GM19099 (cell line): ENCODE data around the gene SURF6.

Source experiments
- POLR2A ChIP-seq: IDR thresholded peaks from 3 replicates; pipeline ENCODE4 v1.6.1; 2011; ENCODE audit warnings: low read depth; ENCODE audit not compliant: insufficient read length; ENCODE audit errors: extremely low read depth

The SURF6 gene

DNA sequence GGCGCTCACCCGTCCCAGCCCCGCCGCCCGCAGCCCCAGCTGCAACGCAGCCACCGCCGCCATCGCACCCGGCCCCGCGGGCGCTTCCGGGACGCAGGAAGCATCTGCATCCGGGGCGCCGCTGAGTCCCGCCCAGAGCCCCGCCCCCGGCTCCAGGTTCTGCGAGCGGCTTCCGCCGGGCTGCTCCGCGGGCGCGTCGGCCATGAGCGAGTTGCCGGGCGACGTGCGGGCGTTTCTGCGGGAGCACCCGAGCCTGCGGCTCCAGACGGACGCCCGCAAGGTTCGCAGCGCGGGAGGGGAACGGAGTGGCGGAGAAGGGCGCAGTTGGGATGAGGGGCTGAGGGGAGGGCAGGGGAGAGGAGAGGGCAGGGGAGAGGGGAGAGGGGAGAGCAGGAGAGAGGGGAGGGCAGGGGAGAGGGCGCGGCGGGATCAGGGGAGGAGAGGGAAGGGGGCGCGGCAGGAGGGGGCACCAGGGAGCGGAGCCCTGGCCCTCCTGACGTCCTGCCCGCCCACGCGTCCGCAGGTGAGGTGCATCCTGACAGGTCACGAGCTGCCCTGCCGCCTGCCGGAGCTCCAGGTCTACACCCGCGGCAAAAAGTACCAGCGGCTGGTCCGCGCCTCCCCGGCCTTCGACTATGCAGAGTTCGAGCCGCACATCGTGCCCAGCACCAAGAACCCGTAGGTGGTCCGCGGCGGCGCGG is 20.6 kb upstream of the SURF6 start, which contains the start of the genes SURF1 and SURF2:
SURF1 (minus strand) TSS at position 97 of the 701 bp plus-strand sequence; CDS start at position 63, 34 bp downstream.
SURF2 (plus strand) TSS at position 160 of the 701 bp plus-strand sequence; CDS start at position 203, 43 bp downstream.
- TF ChIP-seq POLR2A = peak; percentile 90

DNA sequence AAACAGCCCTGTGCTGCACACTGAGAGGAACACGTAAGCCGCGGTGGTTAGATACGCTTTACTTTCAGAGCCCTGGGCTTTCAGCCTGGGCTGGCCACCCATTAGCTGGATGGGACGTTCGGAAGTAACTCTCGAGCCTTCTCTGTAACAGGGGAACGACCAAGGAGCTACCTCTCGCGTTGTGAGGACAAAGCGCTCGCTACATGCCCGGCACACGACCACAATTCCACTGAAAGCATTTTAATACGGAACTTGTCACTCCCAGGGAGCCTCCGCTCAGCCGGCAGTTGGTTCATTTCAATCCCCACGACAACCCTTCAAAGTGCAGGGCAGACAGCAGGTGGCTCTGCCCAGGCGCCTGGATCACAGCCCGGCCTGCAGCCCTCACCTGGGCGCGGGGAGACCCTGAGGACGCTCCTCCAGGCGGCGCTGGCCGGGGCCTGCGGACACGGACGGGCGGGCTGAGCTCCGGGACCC is 19.9 kb upstream of the SURF6 start:
- TF ChIP-seq POLR2A = no peak

DNA sequence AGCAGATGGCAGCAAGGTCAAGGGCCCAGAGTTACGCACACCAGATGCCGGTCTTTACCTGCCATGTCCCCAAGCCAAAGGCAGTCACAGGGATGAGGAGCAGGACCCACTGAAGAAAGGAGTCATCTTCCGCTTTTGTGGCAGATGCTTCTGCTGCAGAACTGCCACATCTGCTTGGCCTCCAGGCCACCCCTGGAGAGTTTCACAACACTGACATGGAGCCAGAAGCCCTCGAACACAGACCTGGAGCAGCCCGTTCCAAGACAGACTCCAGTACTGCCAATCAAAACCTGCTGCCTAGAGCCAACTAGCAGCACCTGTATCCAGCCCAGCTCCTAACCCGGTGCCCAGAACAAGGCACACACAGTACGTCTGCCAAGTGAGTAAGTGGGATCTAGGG is 18.8 kb upstream of the SURF6 start:
- no peak for TF ChIP-seq POLR2A

DNA sequence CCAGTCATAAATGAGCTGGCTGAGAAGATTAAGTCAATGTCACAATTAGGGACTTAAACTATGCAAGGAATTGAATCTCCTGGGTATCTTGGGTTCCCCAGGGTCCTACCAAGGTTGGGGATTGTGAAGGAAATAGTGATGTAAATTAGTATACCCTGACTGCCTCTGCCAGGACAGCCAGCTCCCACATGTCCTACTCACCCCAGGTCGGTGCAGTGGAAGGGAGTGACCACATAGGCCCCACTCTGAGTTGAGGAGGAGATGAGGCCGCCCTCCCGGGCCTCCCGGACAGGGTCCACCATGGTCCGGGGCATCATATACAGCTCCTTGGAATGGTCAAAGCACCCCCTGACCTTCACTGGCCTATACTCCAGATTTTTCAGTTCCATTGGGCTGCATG is 17.6 kb upstream of the SURF6 start:
- peak; percentile 39 for TF ChIP-seq POLR2A

DNA sequence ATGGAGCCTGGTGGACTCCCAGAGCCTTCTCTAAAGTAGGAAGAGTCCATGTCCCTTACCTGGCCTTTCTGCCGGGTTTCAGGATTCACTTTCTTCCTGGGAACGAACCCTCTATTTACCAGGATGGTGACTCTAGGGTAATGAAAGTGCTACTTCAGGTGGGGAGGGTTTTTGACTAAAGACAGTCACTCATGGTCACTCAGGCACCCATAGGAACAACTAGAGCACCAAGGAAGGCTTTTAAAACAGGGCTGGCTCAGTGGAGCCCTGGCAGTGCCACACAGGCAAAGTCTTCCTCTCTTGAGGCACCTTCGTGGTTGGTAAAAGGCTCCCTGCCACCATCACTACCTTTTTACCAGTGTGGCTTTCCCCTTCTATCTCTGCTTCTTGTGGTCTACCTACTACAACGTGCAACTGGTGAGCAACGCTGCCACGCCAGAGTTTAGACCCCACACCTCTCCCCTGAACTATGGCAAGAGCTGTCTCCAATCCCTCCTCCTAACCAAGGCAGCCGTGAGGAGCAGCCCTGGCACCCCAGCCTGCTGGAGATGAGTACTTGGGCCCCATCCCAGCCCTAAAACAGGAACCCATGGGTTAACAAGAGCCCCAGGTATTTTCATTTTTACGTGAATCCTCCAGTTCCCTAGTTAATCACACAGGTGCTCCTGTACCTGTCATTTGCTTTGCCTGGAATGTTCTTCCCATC is 16.8 kb upstream of the SURF6 start:
- TF ChIP-seq POLR2A = no peak

DNA sequence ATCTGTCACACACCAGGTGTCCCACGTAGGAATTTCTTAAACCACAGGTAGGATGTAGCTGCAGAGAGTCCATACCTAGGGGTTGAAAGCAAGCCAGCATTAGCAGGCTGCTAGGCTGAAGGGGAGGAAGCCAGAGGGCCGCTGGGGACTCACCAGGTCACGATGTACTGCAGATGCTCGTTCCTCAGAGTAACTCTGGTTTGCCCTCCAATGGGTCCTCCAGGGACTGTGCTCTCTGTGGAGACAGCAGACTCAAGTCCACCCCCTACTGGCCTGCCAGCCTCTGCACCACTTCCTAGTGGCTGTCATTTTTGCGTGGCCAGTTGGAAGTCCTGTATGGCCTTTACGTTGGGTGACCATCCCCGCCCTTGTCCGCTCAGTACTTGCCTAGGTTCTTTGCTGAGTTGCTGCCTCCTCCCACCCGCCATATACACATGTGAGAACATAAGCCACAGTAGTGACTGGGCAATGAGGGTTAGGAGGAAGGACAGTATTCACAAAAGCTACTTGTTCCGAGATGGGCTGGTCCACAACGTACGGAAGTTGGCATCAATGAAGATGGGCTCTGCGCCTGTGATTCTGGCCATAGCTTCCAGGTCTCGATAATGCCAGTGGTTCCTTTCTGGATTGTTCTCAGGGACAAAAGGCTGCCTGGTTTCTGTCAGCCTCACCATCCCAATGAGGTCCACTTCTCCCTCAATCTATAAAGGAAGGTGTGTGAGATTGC is 16.1 kb upstream of the SURF6 start:
- TF ChIP-seq POLR2A = peak; percentile 23

DNA sequence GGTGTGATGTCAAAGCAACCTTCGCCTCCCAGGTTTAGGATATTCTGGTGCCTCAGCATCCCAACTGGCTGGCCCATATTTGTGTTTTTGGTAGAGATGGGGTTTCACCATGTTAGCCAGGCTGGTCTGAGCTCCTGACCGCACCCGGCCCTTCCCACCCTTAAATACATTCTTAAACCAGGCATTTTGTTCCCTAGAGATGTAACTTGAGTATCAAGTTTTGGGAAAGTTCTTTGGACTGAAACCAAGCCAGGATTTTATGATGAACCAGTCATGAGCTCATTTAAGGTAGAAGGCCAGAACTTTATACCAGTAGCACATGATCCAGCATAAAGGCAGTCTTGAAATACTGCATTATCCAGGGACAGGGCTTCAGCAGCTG is 15.5 kb upstream of the SURF6 start:
- no peak for TF ChIP-seq POLR2A

DNA sequence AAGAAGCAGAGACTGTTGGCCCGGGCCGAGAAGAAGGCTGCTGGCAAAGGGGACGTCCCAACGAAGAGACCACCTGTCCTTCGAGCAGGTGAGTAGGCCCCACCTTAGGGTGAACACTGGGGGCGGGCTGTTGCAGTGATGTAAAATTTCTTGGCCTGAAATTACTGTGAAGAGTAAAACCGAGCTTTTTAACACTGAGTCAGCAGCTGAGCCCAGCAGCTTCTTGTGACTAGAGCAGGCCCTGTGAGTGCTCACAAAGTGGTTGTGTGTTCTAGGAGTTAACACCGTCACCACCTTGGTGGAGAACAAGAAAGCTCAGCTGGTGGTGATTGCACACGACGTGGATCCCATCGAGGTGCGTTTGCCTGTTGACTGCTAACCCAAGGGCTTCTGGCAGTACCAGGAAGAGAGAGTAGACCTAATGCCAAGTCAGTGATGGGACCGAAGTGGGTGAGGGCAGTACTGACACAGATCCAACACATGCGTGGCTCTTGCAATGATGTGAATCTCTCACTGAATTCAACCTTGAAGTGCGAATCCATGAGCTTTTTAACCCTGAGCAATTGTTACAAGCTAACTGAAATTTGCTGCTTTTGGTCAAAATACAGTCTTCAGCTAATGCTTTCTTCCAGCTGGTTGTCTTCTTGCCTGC is 14.1 kb upstream of the SURF6 start:
- peak; percentile 29 for TF ChIP-seq POLR2A

DNA sequence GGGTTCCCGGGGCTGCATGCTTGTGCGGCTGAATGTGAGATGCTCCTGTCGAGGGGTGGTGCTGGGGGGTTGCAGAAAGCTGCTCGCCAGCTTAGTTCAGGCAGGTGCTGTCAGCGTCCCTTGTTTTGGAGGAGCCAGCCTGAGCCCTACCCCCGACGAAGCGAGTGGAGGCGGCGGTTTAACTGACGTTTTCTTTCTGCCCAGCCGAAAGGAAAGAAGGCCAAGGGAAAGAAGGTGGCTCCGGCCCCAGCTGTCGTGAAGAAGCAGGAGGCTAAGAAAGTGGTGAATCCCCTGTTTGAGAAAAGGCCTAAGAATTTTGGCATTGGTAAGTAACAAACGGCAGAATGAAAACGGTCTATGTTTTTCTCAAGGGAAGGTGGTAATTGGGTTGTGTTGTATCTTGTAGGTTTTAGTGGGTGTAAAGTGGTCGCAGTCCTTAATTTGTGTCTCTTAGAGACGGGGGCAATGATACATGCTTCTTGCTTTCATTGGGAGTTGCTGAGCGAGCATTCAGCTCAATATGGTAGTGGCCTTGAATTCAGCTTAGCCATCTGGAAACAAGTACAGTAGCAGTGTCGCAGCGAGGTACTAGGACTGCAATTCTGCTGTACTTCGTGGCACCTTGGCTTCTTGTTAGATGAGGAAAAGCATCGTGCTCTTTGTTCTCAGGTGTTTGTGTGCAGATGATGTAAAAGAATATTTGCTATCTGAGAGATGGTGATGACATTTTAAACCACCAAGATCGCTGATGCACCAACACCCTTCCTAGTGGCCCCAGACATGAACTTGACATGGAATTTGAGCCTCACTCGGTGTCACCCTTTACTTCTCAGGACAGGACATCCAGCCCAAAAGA is 13.0 kb upstream of the SURF6 start:
- TF ChIP-seq POLR2A = no peak

DNA sequence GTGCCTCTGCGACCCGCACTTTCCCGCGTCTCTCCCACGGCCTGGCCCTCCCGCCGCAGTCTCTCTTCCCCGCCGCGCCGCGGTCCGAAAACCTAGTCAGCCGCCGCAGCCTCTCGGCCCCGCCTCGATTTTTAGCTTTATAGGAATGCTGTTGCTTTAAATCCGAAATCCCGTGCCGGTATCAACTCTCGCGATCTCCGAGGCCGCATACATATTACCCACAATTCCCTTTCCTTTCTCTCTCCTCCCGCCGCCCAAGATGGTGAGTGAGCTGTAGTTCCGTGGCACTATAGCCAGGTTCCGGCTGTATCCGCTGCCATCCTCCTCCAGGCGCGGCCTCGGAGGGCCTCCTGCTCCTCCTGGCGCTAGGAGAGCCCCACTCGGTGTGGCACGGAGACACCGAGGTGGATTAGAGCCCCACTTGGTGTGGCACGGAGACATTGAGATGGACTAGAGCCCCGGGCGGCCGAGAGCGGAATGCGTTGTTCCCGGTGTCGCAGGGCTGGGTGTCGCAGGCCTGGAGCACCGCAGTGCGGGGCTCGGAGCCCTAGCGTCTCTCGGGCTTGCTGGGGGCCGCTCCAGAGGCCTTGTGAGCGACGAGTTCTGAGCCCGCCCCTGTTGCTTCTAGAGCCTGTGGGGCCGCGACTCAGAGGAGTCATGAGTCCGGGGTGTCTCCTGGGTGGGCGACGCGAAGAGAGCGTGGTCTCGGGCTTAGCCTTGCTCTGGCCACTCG is 12.2 kb upstream of the SURF6 start, which contains the start of the genes MED22 and RPL7A:
MED22 (minus strand) TSS at position 147 of the 733 bp plus-strand sequence. CDS start 1,469 bp downstream, outside the sequence.
RPL7A (plus strand) TSS at position 234 of the 733 bp plus-strand sequence; CDS start at position 260, 26 bp downstream.
- peak; percentile 99 for TF ChIP-seq POLR2A

DNA sequence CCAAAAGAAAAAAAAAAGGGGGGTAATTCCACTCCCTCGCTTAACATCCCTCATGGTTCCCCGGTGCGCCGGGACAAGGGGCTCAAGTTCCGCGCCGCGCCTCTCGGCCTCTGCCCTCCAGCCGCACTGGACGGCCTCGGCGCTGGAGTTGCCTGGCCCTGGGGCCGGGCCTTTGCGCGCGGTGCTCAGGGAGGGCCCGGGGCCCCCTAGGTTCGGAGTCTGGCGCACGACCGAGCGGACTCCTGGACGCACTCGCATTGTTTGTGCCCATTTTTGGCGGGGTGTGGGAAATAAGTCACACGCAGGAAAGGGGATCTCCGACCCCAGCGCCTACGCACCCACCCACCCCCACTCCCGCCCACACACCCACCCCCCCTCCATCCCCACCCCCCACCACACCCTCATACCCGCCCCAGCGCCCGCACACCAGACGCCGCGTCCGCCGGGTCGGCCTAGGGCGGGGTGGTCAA is 11.6 kb upstream of the SURF6 start:
- no peak for TF ChIP-seq POLR2A

DNA sequence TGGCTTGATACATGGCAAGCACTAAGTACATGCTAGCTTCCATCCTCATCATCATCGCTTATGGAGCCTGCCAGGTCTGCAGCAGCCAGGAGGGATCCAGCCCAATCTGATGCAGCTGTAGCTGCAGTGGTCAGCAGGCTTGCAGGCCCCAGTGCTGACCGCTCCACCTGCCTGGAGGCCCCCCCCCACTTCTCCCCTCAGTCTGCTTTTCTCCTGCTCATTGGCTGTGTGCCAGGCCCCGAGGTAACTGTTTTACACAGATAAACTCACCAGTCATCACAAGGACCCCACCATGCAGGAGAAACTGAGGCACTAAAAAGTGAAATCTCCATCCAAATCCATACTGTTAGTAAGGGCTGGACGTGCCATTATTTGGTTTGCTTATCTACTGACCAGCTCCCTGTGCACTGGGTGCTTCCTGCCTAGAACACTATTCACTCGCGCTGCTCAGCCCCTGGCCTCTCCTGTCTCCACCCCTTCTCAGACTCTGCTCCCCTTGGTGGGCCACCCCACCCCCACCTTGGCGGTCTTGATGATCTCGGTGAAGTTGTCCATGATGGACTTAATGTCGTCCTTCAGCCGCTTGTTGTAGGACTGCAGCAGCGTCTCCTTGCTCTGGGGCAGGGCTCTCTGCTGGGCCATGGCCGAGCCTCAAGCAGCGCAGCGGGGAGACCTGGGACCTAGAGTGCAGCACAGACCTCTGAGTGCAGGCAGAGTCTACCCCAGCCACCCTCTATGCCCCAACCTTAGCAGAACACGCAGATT is 10.2 kb upstream of the SURF6 start:
- no peak for TF ChIP-seq POLR2A

DNA sequence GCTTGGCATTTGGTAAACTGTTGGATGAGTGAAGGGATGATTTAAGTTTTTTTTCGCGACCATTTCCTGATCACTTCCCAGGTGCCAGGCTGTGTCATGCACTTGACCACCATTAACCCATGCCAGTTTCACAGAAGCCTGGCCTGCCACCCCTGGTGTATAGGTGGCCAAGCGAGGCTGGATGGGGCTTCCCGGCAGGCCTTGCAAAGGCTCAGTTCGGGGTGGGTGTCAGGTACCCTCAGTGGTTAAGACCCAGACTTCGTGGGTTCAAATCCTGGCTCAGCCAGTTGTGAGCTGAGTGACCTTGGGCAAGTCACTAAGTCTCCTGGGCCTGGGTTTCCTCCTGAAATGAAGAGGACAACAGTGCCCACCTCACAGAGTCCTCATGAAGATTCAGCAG is 9.6 kb upstream of the SURF6 start:
- TF ChIP-seq POLR2A = no peak

DNA sequence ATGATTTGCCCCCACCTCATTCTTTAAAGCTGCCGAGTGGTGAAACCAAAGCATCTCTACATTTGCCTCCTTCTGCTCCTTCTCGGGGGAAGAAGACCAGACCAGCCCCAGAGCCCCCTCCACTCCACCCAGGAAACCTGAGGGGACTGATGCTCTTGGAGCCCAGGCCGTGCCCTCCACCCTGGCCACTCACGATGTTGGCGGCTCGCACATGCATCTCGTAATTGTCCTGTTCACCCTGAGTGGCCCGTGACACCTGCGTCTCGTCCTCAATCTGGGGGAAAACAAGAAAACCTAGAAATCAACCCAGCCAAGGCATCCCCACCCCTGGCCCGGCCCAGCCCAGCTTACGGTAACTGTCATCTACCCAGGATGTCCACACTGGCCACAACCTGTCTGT is 9.0 kb upstream of the SURF6 start:
- no peak for TF ChIP-seq POLR2A
